ENCODE measurements around the gene SH3BP4. TPM values are rescaled to one million over a fixed set of nuclear protein-coding genes. Genes with fewer than 3 reads are reported as not detected.

The SH3BP4 gene
- total and polyA plus RNA-seq, 2 of the 13 experiments (the other 11 are each of a cell fraction or from before 2014, with no cell fraction given), result 34.6 to 99.1 TPM

- TF ChIP-seq, protein P1, sequence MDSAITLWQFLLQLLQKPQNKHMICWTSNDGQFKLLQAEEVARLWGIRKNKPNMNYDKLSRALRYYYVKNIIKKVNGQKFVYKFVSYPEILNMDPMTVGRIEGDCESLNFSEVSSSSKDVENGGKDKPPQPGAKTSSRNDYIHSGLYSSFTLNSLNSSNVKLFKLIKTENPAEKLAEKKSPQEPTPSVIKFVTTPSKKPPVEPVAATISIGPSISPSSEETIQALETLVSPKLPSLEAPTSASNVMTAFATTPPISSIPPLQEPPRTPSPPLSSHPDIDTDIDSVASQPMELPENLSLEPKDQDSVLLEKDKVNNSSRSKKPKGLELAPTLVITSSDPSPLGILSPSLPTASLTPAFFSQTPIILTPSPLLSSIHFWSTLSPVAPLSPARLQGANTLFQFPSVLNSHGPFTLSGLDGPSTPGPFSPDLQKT (CRISPR knock-in tag; IDR thresholded peaks at IDR 0.05; ENCODE audit: borderline replicate concordance), result no peak
- no peak for TF ChIP-seq ZNF17 (CRISPR knock-in tag; IDR thresholded peaks at IDR 0.05)
- no peak for TF ChIP-seq HNF1B (CRISPR knock-in tag; IDR thresholded peaks at IDR 0.05)
- TF ChIP-seq PAF1 (CRISPR knock-in tag; IDR thresholded peaks at IDR 0.05), result no peak
- no peak for TF ChIP-seq TBX3 (IDR thresholded peaks at IDR 0.05; ENCODE audit: borderline replicate concordance)
- peak; percentile 61; the same call in 1 of the 2 replicates for TF ChIP-seq CHD4 (IDR thresholded peaks at IDR 0.05; ENCODE audit: borderline replicate concordance, low read length)
- no peak for TF ChIP-seq ZNF567 (CRISPR knock-in tag; IDR thresholded peaks at IDR 0.05; ENCODE audit: borderline replicate concordance)
- TF ChIP-seq ZNF772 (CRISPR knock-in tag; IDR thresholded peaks at IDR 0.05), result peak; percentile 60; the same call in 1 of the 2 replicates
- TF ChIP-seq ZNF510 (CRISPR knock-in tag; IDR thresholded peaks at IDR 0.05; ENCODE audit: low read depth), result no peak
- TF ChIP-seq ZBTB7A (CRISPR knock-in tag; IDR thresholded peaks at IDR 0.05), result no peak
- TF ChIP-seq ZMYM2 (CRISPR knock-in tag; IDR thresholded peaks at IDR 0.05), result peak; percentile 67; the same call in 1 of the 2 replicates
- TF ChIP-seq PRDM10 (CRISPR knock-in tag; IDR thresholded peaks at IDR 0.05; ENCODE audit: low read depth), result peak; percentile 66; the same call in 1 of the 2 replicates
- TF ChIP-seq RELA (CRISPR knock-in tag; IDR thresholded peaks at IDR 0.05), result no peak
- TF ChIP-seq, protein P2, sequence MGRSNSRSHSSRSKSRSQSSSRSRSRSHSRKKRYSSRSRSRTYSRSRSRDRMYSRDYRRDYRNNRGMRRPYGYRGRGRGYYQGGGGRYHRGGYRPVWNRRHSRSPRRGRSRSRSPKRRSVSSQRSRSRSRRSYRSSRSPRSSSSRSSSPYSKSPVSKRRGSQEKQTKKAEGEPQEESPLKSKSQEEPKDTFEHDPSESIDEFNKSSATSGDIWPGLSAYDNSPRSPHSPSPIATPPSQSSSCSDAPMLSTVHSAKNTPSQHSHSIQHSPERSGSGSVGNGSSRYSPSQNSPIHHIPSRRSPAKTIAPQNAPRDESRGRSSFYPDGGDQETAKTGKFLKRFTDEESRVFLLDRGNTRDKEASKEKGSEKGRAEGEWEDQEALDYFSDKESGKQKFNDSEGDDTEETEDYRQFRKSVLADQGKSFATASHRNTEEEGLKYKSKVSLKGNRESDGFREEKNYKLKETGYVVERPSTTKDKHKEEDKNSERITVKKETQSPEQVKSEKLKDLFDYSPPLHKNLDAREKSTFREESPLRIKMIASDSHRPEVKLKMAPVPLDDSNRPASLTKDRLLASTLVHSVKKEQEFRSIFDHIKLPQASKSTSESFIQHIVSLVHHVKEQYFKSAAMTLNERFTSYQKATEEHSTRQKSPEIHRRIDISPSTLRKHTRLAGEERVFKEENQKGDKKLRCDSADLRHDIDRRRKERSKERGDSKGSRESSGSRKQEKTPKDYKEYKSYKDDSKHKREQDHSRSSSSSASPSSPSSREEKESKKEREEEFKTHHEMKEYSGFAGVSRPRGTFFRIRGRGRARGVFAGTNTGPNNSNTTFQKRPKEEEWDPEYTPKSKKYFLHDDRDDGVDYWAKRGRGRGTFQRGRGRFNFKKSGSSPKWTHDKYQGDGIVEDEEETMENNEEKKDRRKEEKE (IDR thresholded peaks at IDR 0.05), result no peak
- no peak for TF ChIP-seq KLF9 (CRISPR knock-in tag; IDR thresholded peaks at IDR 0.05; ENCODE audit: low read depth)
- TF ChIP-seq CENPT (CRISPR knock-in tag; IDR thresholded peaks at IDR 0.05; ENCODE audit: low read depth), result no peak
- no peak for TF ChIP-seq JDP2 (CRISPR knock-in tag; IDR thresholded peaks at IDR 0.05; ENCODE audit: borderline replicate concordance)
- TF ChIP-seq ZNF30 (CRISPR knock-in tag; IDR thresholded peaks at IDR 0.05), result no peak
- peak; percentile 63 for TF ChIP-seq RARA (CRISPR knock-in tag; IDR thresholded peaks at IDR 0.05)
- no peak for TF ChIP-seq EHMT2 (IDR thresholded peaks at IDR 0.05; ENCODE audit: borderline replicate concordance, low read depth, low read length)
Measured at GRCh38 chr2:234981197-234982095, 29.6 kb downstream of the SH3BP4 start (continued).

Data from HepG2 (cell line).